Urinary bladder (tissue), 4 donors: ENCODE data around the gene MTUS2. TPM values are rescaled to one million over a fixed set of nuclear protein-coding genes. Genes with fewer than 3 reads are reported as not detected.

ENCODE experiments used
- DNase-seq: peaks from one replicate; pipeline ENCODE4 v3.0.0-alpha.2; 2015; ENCODE audit errors: extremely low spot score
- H3K27ac ChIP-seq: one replicate; pipeline ENCODE4 v1.5.1; 2013; ENCODE audit warnings: low read depth, mild to moderate bottlenecking, moderate library complexity
- H3K36me3 ChIP-seq: one replicate; pipeline ENCODE4 v1.6.1; 2013; ENCODE audit warnings: mild to moderate bottlenecking, moderate library complexity; ENCODE audit not compliant: insufficient read depth
- H3K4me1 ChIP-seq: one replicate; pipeline ENCODE4 v1.6.1; 2013; ENCODE audit warnings: mild to moderate bottlenecking, moderate library complexity; ENCODE audit not compliant: insufficient read depth
- H3K4me3 ChIP-seq: one replicate; pipeline ENCODE4 v1.5.1; 2013; ENCODE audit warnings: low read depth, low read length
- WGBS: extraction: QIAGEN DNeasy Blood & Tissue Kit; methylation state at CpG from one replicate; pipeline ENCODE4 v1.1.7; 2013; 5-methylcytosine and 5-hydroxymethylcytosine counted together
- polyA plus RNA-seq: library from polyadenylated mRNA; stranded (reverse); fragments of 200-250 nt; gene quantifications from one replicate; pipeline ENCODE4 v1.2.3, GENCODE V29; 2013
- total RNA-seq: library from RNA; depleted of rRNA; stranded (reverse); fragments of >200 nt; gene quantifications from one replicate; pipeline ENCODE4 v1.2.3, GENCODE V29; 2014
- donor health status: healthy with polysubstance abuse.
- donor health status: healthy.

MTUS2 gene
- total and polyA plus RNA-seq, 2 donors = 0.25 to 1.4 TPM

DNA sequence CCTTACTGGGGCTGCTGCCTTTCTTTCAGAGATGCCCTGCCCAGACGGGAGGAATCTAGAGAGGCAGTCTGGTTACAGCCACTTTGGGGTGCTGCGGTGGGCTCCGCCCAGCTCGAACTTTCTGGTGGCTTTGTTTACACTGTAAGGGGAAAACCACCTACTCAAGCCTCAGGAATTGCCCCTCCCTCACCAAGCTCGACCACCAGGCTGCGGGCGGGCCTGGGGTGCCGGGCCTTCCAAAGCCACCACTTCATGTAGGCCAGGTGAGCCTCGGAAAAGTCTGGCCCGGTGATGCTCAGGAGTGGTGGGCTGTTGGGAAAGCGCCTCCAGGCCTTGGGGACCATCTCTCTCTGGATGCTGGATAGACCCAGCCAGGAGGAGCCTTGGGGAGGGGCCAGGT lies 218.6 kb downstream of the MTUS2 start:
- WGBS = 88% methylated on average over 11 of the region's 11 CpGs
- DNase-seq = no peak
- no peak overlapping the region for H3K27ac ChIP-seq
- H3K4me1 ChIP-seq = no peaks in the 10 kb centered on the region
- no peak overlapping the region for H3K4me3 ChIP-seq
- H3K36me3 ChIP-seq = no peaks in the 10 kb centered on the region

DNA sequence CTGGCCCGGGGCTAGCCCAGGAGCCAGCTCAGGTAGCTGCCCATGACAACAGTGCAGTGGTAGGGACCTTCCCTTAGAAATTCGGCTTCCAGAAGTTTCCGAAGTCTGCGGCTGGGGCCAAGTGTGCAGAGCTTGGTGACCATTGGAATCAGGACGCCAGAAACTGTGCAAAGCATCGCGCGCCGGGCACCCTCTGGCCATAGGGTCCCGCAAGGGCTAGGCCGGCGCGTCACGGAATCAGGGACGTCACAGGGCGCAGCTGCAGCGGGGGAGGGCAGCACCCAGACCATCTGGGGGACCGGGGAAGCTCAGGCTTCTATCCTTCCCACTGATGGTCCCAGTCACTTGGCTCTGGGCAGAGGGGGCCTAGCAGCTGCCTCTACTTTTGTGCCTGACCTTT lies 219.1 kb downstream of the MTUS2 start:
- Histone ChIP-seq H3K27ac (no peak overlapping the region), H3K4me1 (no peaks in the 10 kb centered on the region), H3K36me3 (no peaks in the 10 kb centered on the region), H3K4me3 (no peak overlapping the region)
- DNase-seq = no peak
- 88% methylated on average over 18 of the region's 18 CpGs for WGBS

DNA sequence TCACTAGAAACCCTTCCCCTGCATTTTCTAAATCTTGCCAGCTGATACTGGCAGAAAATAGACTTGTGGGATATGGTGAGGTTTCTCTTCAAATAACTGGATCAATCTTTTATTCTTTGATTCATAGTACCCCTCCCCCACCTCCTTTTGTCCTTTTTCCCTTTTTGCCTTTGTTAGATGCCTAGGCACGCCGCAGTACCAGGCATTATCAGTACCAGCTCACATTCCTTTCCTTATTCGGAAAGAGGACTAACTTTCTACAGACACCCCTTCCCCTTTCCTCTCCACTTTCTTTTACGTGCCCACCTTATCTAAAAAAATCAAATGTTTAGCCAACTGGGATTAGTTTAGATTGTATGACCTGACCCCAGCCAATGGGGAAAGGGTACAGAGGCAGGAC lies 226.4 kb downstream of the MTUS2 start:
- no peak overlapping the region for H3K4me3 ChIP-seq
- H3K27ac ChIP-seq = no peak overlapping the region
- 30% methylated on average over 4 of the region's 4 CpGs for WGBS
- no peak for DNase-seq
- H3K36me3 ChIP-seq = no peaks in the 10 kb centered on the region
- H3K4me1 ChIP-seq = no peaks in the 10 kb centered on the region

DNA sequence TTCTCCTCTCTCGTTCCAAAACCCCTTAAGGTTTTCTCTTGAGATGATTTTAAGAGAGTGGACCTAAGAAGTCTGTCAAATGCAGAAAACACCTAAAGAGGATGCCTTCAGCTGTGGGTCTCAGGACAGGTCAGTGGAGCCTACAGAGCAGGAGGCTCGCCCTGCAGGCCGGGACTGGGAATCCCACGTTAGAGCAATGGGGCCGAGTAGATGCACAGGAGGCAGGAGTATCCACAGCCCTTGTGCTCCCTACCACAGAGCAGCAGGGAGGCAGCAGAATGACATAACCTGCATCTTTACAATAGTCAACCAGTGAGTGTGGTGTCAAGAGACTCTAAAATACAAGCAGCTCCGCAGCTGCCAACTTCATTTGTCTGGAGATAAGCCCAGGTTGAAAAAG lies 229.4 kb downstream of the MTUS2 start:
- DNase-seq = no peak
- WGBS = 76% methylated on average over 6 of the region's 6 CpGs
- Histone ChIP-seq H3K4me1 (no peaks in the 10 kb centered on the region), H3K27ac (no peak overlapping the region), H3K36me3 (no peaks in the 10 kb centered on the region), H3K4me3 (no peak overlapping the region)

DNA sequence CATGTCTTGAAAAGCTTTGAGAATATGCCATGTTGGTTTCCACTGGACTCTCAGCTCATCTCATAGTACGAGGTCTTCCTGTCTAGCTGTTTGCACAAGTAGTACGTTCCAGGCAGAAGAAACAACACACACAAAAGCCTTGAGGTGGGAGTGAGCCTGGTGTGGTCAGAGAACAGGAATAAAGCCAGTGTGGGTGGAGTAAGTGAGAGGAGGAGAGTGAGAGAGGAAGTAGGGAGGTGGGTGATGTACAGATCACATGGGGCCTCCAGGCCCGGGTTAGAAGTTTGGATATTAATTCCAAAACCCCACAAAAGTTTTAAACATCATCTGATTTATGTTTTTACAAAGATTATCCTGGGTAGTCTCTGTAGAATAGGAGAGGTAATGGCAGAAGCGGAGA lies 230.6 kb downstream of the MTUS2 start:
- no peaks in the 10 kb centered on the region for H3K36me3 ChIP-seq
- WGBS = 59% methylated on average over 4 of the region's 4 CpGs

DNA sequence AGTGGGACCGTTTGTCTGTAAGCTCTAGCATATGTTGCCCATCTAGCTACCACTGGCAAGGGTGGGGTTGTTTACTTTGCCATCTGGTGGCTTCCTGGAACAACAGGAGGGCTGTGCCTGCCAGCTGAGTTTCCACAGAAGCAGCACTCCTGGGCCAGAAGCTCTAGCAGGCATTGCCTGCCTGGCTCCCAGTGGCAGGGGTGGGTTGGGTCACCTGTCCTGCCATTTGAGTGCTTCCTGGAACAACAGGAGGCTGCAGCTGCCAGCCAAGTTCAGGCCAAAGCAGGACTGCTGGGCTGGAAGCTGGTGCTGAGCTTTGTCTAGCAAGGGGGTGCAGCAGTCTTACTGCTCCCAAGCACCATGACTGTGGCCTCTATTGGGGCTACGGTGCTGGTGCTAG lies 239.7 kb downstream of the MTUS2 start:
- no peak overlapping the region for H3K27ac ChIP-seq
- H3K4me3 ChIP-seq = no peak overlapping the region
- 87% methylated on average over 2 of the region's 2 CpGs for WGBS
- H3K36me3 ChIP-seq = no peaks in the 10 kb centered on the region
- no peaks in the 10 kb centered on the region for H3K4me1 ChIP-seq
- DNase-seq = no peak

More for the DNA sequence above, 230.6 kb downstream of the MTUS2 start:
- DNase-seq = no peak
- Histone ChIP-seq H3K27ac (no peak overlapping the region), H3K4me3 (no peak overlapping the region), H3K4me1 (no peaks in the 10 kb centered on the region)

DNA sequence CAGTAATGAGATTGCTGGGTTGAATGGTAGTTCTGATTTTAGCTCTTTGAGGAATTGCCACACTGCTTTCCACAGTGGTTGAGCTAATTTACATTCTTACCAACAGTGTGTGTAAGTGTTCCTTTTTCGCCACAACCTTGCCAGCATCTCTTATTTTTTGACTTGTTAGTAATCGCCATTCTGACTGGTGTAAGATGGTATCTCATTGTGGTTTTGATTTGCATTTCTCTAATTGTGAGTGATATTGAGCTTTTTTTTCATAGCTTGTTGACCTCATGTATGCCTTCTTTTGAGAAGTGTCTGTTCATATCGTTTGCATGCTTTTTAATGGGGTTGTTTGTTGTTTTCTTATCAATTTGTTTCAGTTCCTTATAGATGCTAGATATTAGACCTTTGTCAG lies 245.0 kb downstream of the MTUS2 start:
- Histone ChIP-seq H3K4me3 (no peak overlapping the region), H3K36me3 (no peaks in the 10 kb centered on the region), H3K27ac (no peak overlapping the region), H3K4me1 (no peaks in the 10 kb centered on the region)
- DNase-seq = no peak
- 85% methylated on average over 3 of the region's 3 CpGs for WGBS

DNA sequence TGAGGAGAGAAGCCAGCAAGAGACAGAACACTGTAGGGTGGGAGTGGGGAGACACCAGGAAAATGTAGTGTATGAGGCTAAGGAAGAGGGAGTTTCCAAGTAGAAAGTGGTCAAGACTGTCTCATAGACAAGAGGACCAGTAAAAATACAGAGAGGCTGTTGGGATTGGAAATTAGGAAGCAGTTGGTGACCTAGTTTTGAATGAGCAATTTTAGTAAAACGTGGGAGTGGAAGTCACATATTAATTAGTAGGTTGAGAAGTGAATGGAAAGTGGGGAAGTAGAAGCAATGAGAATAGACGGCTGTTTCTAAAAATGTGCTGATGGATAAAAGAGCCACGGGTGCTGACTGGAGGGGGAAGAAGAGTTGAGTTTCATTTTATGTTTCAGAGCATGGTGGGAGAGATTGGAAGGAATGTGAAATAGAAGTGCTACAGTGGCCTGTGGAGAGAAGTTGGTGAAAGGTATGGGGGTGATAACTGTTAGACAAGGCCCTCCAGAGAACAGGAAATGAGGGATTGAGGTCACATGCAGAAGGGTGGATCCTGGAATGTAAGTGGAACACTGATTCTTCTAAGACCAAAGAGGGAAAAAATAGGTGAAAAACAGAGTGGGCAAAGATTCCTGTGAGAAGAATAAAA lies 247.3 kb downstream of the MTUS2 start:
- 69% methylated on average over 3 of the region's 3 CpGs for WGBS
- Histone ChIP-seq H3K4me1 (no peaks in the 10 kb centered on the region), H3K4me3 (no peak overlapping the region), H3K27ac (no peak overlapping the region), H3K36me3 (no peaks in the 10 kb centered on the region)
- no peak for DNase-seq

DNA sequence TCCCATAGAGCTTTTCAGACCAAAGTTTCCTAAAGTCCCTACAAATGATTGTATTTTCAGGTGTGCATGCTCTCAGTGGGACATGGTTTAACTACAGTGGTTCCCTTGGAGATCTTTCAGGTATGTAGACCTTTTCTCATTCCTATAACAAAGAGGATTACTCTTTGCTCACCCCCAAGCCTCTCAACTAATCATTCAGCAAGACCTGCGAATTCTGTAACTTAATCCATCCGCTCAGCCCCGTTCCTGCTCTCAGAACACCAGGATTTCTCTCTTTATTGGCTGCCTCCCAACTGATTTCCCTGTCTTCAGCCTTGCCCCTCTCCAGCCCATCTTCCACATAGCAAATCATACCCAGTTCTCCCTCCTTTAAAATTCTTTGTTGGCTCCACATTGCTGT lies 253.6 kb downstream of the MTUS2 start:
- DNase-seq = no peak
- no peak overlapping the region for H3K27ac ChIP-seq
- no peaks in the 10 kb centered on the region for H3K4me1 ChIP-seq
- H3K36me3 ChIP-seq = no peaks in the 10 kb centered on the region
- H3K4me3 ChIP-seq = no peak overlapping the region
- WGBS = 57% methylated on average over 3 of the region's 3 CpGs

DNA sequence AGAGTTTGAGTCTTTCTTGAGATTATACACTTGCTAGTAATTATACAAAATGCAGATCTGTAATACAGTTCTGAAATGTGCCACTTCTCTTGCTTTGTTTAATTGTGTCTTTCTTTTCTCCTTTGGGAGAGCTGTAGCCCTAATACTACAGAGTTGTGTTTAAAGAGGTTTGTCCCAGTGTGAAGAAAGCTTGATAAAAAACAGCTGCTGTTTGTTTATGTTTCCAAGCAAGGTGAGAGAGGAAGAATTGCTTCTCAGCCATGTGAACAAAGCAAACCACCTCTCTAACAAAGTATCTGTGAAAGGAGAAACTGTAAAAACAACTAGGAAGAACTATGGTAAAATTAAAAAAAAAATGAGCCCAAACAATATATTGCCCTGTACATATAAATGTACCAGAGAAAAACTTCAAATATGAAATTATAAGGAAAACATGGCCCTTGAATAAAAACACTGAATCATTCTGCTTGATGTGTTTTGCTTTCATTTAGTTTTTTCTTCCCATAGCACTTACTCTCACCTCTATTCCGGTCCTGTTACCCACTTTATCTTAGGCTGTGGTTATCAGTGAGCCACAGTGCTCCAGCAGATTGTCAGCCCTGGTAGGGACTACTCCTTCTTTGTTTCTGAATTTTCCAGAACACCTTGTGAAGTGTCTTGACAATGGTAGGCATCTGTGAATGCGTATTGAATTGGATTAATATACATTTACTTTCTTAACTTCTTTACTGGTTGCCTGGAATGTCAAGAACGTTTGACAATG lies 257.1 kb downstream of the MTUS2 start:
- 64% methylated on average over 3 of the region's 3 CpGs for WGBS
- Histone ChIP-seq H3K4me1 (no peaks in the 10 kb centered on the region), H3K4me3 (no peak overlapping the region), H3K27ac (no peak overlapping the region), H3K36me3 (no peaks in the 10 kb centered on the region)
- DNase-seq = no peak

DNA sequence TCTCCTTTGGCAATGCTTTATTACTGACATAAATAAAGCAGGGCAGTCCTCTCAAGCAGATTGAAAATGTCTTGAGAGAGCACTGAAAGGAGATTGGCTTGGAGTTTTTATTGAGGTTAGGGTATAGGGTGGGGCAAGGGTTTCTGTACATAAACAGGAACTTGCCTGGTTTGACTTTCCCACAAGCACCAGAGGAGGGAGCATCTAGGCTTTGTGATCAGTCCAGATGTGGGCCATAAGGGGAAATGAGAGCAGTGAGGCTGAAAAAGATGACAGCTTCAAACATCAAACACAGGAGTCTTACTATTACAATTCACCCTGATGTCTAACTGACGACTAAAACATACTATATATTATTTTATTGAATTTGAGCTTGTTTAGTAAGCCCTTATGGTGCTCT lies 260.9 kb downstream of the MTUS2 start:
- Histone ChIP-seq H3K27ac (no peak overlapping the region), H3K4me3 (no peak overlapping the region), H3K4me1 (no peaks in the 10 kb centered on the region), H3K36me3 (no peaks in the 10 kb centered on the region)
- DNase-seq = no peak
- 32% methylated on average over 1 of the region's 1 CpG for WGBS

DNA sequence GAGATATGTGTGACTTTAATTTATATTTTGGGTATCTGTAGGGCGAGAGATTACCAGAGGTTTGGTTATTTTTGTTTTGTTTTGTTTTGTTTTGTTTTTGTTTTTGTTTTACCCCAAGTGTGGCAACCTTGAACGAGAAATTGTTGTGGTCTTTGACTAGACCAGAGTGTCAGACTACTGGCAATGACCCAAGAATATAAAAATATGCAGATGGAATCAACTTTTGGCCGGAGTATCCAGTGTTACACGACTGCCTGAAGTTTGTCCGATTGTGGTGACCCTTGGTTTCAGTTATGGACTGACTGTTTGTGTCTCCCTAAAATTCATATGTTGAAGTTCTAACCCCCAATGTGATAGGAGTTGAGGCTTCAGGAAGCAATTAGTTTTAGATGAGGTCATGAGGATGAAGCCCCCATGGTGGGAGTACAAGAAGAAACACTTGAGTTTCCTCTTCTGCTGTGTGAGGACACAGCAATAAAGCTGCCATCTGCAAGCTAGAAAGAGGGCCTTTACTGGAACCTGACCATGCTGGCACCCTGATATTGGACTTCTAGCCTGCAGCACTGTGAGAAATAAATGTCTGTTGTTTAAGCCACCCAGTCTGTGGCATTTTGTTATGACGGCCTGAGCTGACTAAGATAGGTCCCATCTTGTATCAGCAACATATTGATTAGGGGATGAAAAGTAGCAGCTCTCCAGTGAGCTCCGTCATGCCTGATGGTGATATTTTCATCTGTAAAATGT lies 261.7 kb downstream of the MTUS2 start:
- WGBS = 66% methylated on average over 7 of the region's 7 CpGs
- Histone ChIP-seq H3K4me3 (no peak overlapping the region), H3K36me3 (no peaks in the 10 kb centered on the region), H3K27ac (no peak overlapping the region), H3K4me1 (no peaks in the 10 kb centered on the region)
- DNase-seq = no peak

DNA sequence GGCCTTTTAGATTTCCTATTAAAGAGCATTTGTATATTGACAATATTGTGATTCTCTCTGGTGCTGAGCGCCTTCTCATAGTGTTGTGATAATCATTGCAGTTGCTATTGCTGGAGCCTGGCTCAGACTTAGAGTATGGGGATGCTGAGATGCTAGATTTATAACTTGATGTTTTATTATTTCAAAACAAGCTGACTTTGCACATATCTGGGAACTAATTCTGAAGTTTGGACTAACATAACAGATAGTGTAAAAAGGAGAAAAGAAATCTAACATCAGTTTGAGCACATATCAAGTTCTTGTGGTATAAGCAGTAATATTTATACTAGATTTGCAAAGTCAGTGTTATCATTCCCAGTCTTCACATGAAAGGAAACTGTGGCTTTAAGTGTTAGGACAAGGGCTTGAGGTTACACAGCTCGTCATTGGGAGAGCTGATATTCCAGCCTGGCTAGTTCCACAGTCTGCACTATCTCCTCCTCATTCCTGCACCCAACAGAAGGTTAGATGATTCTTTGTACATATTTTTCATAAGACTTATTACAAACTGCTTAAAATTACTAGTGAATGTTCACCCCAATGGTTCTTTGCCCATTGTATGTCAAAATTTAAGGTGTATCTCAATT lies 279.8 kb downstream of the MTUS2 start:
- H3K27ac ChIP-seq = no peak overlapping the region
- H3K36me3 ChIP-seq = no peaks in the 10 kb centered on the region
- H3K4me1 ChIP-seq = no peaks in the 10 kb centered on the region
- WGBS = 46% methylated on average over 2 of the region's 2 CpGs
- DNase-seq = no peak
- H3K4me3 ChIP-seq = no peak overlapping the region

DNA sequence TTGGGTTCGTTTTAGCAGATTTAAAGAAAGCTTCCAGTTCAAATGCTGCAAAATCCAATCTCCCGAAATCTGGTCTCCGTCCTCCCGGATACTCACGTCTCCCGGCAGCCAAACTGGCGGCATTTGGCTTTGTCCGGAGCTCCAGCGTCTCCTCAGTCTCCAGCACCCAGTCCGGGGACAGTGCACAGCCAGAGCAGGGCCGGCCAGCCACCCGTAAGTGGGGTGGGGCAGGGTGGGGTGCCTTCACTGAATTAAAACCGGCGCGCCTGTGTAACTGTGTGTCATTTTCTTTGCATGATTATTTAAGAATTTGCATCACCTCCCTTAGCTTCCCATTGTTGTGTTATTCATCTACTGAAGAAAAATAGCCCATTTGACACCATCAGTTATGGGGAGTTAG lies 280.6 kb downstream of the MTUS2 start:
- WGBS = 95% methylated on average over 15 of the region's 15 CpGs
- no peaks in the 10 kb centered on the region for H3K36me3 ChIP-seq
- no peak overlapping the region for H3K4me3 ChIP-seq
- no peak for DNase-seq
- H3K27ac ChIP-seq = no peak overlapping the region
- H3K4me1 ChIP-seq = no peaks in the 10 kb centered on the region
